Measurements from ENCODE around the gene SH3RF1. TPM values are rescaled to one million over a fixed set of nuclear protein-coding genes. Genes with fewer than 3 reads are reported as not detected.

Gene SH3RF1
- total RNA-seq, 1 experiment from 2014 or later: 59.5 TPM

DNA sequence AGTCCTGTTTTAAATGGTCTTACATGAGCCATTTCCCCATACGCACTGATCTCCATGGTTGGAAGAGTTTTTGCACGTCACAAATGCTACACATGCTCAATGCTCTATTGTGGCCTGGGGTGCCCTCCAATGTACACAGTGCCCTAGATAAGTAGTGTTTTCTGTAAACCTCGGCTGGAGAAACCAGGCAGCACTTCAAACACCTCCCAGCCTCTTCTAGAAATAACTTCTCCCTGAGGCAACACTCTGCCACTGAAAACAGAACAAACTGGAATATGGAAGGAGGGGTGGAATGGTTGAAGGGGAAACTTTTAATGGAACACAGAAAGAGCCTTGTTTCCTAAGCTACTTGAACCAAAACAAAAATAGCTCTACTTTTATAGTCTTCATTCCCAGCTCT is 136.8 kb downstream of the SH3RF1 start:
- no peak overlapping the region for H2AFZ ChIP-seq (ENCODE audit: low read depth, low read length, poor library complexity, severe bottlenecking)
- ATAC-seq (no peak), DNase-seq (ENCODE audit: low read depth, low spot score) (no peak)
- intact Hi-C loops (cut with micrococcal nuclease): no loop called here
- CTCF ChIA-PET: no interaction called here
- peaks cover 10 to 48% of the 10 kb centered on the region in 2 experiments; a peak in 3 of 4 replicates for H3K36me3 ChIP-seq (ENCODE audit: control insufficient read depth in 1 of 2, insufficient read depth in 2 of 2, low read length in 2 of 2)
- TF ChIP-seq JUND (IDR thresholded peaks at IDR 0.05) (no peak), SRF (IDR thresholded peaks at IDR 0.05; ENCODE audit: low read depth) (no peak), YY1 (IDR thresholded peaks at IDR 0.05; ENCODE audit: extremely low read depth, insufficient replicate concordance, low read depth, low read length) (no peak), ZNF274 (IDR thresholded peaks at IDR 0.05; ENCODE audit: low read depth, low read length) (no peak), CEBPB (IDR thresholded peaks at IDR 0.05; ENCODE audit: low read depth) (no peak), REST (IDR thresholded peaks at IDR 0.05; ENCODE audit: low read depth) (no peak)
- no peak overlapping the region for H3K27ac ChIP-seq (ENCODE audit: low read depth, low read length)
- H3K9ac ChIP-seq (ENCODE audit: low read length): no peak overlapping the region
- no peaks in the 10 kb centered on the region for H3K9me2 ChIP-seq (ENCODE audit: insufficient read depth)
- POLR2A ChIA-PET: no interaction called here
- H3K4me2 ChIP-seq (ENCODE audit: low read length): no peak overlapping the region
- no peaks in the 10 kb centered on the region for H3K27me3 ChIP-seq (ENCODE audit: insufficient read depth, low read length)
- H4K20me1 ChIP-seq (ENCODE audit: insufficient read depth): peaks cover 3% of the 10 kb centered on the region; the same call in 1 of the 2 replicates
- H3K9me3 ChIP-seq (ENCODE audit: control insufficient read depth in 1 of 2, insufficient read depth in 1 of 2, low read depth in 1 of 2, low read length in 2 of 2): no peaks in the 10 kb centered on the region
- H3K4me1 ChIP-seq (ENCODE audit: control insufficient read depth in 1 of 2, insufficient read depth in 2 of 2, low read length in 2 of 2): no peaks in the 10 kb centered on the region
- no TSS peak for BruUV-seq (replicated peaks)
- H3K79me2 ChIP-seq (ENCODE audit: insufficient read depth, low read length): peaks cover 14% of the 10 kb centered on the region
- RAD21 ChIA-PET (ENCODE audit: low non-redundant PET in 1 of 2, low total read pairs in 2 of 2, uncharacterized antibody in 2 of 2, unreplicated experiment in 2 of 2): no interaction called here
- no peak overlapping the region for H3K4me3 ChIP-seq (replicated peaks in 1 of 2; ENCODE audit: low read depth in 1 of 2, low read length in 2 of 2)
